Stimulated activated naive B cell treated with anti-CD40 and anti-IgM and Interleukin-4, amounts not matched to agents 10 μg/mL and 1 μg/mL and 100 μg/mL, for 72 hours (primary cell): ENCODE measurements around the gene EOLA1.
"Not testable (repeated sequence)": the region's sequence is repeated elsewhere in the genome, so short reads cannot be mapped to it uniquely, and the experiment has no call there.

ENCODE experiments used
- ATAC-seq, 2 donors: fragments of 150-1000 bp; cut with Tn5 transposase; replicated peaks; 2 replicates each; pipeline ENCODE4 v1.10.0; 2021; ENCODE audit warnings: moderate library complexity in 1 of 2
- DNase-seq: peaks from one replicate; pipeline ENCODE4 v3.0.0; 2021
- H3K27ac Mint-ChIP-seq: one replicate; pipeline ENCODE4 v1.8.0; 2022; ENCODE audit warnings: mild to moderate bottlenecking, mixed read lengths
- H3K27me3 Mint-ChIP-seq, 2 donors: one replicate each; pipeline ENCODE4 v1.8.0; 2022; ENCODE audit warnings: mixed read lengths in 2 of 2
- H3K36me3 Mint-ChIP-seq, 2 donors: one replicate each; pipeline ENCODE4 v1.8.0; 2022; ENCODE audit warnings: mixed read lengths in 2 of 2, mild to moderate bottlenecking in 1 of 2
- H3K4me1 Mint-ChIP-seq, 2 donors: one replicate each; pipeline ENCODE4 v1.8.0; 2022; ENCODE audit warnings: mixed read lengths in 2 of 2, mild to moderate bottlenecking in 1 of 2
- H3K4me3 Mint-ChIP-seq, 2 donors: one replicate each; pipeline ENCODE4 v1.8.0; 2022; ENCODE audit warnings: mild to moderate bottlenecking in 2 of 2, mixed read lengths in 2 of 2, moderate library complexity in 1 of 2
- H3K9me3 Mint-ChIP-seq, 2 donors: one replicate each; pipeline ENCODE4 v1.8.0; 2022; ENCODE audit warnings: mixed read lengths in 2 of 2, mild to moderate bottlenecking in 1 of 2

The EOLA1 gene

DNA sequence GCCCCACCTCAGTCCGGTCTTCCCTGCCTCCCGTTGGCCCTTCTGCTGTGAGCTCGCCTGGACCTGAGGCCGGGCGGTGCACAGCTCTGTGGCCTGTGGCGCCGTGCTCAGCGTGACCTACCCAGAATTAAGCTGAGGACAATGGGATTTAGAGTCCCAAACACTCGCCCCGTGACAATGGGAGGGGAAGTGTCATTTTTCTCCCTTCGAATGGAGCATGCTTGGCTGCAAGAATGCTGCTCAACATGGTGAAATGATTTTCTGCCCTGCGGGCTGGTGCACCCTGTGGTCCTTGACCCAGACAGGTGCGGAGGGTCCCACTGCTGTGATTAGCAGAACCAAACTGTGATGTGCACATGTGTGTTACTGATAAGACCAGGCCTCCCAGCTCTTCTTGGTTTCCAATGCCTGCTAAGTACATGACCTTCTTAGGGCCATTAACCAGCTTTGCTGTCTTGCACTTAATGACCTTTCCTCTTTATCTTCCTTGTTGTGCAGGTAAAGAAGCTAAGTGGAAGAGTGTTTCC lies 772 bp downstream of the EOLA1 start:
- no peak for DNase-seq
- no peak for ATAC-seq

DNA sequence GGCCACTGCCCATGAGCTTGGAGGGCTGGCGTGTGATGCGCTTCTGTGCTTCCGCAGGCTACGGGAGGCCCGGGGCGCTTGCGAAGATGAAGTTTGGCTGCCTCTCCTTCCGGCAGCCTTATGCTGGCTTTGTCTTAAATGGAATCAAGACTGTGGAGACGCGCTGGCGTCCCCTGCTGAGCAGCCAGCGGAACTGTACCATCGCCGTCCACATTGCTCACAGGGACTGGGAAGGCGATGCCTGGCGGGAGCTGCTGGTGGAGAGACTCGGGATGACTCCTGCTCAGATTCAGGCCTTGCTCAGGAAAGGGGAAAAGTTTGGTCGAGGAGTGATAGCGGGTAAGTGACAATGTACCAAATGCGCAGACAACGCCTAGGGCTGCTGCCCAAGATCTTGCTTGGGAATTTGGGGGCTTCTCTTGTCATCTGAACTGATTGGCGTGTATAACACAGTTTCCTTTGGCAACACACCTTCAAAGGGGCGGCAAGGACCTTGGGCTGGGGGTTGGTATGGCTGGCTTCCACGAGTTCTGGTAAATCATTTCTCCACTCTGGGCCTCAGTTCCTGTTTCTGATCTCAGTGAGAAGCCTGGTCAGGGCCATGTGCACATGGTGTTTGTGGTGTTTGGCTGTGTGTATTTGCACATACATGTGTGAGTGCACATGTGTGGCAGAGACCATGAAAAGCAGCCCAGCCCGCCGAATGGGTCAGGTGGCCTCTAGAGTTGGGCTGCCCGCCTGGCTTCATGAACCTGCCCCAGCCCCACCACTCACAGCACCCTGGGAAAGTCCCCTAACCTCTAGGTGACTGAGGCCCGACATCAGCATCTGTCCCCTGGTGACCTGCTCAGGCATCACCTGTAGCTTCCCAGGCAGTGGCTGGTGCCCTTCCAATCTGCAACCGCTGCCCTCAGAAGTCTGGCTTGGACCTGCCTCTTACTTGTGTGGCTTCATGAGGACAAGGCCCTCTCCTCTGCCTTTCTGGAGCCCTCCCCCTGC lies 5.0 kb downstream of the EOLA1 start:
- Mint-ChIP-seq H3K4me1 (peaks cover 4 to 12% of the 10 kb centered on the region in 2 donors), H3K27ac (peak overlapping the region; percentile 49)
- peak; percentile 72 to 74 for ATAC-seq
- not testable (repeated sequence) for H3K36me3 Mint-ChIP-seq, DNase-seq, H3K27me3 Mint-ChIP-seq, H3K4me3 Mint-ChIP-seq, H3K9me3 Mint-ChIP-seq

More for the DNA sequence above, 772 bp downstream of the EOLA1 start:
- Mint-ChIP-seq H3K27ac (peak overlapping the region; percentile 98), H3K4me1 (peaks cover 7 to 23% of the 10 kb centered on the region in 2 donors), H3K27me3 (no peaks in the 10 kb centered on the region), H3K9me3 (no peaks in the 10 kb centered on the region), H3K4me3 (peak overlapping the region; percentile 90 to 91), H3K36me3 (peaks cover 4 to 5% of the 10 kb centered on the region in 2 donors)

DNA sequence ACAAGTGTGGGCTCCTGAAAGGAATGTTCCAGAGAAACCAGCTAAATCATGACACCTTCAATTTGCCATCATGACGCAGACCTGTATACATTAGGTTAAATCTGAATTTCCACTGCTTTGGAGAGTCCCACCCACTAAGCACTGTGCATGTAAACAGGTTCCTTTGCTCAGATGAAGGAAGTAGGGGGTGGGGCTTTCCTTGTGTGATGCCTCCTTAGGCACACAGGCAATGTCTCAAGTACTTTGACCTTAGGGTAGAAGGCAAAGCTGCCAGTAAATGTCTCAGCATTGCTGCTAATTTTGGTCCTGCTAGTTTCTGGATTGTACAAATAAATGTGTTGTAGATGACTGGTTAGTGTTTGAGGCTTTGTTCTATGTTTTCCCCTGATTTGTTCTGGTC lies 6.2 kb downstream of the EOLA1 start:
- not testable (repeated sequence) for H3K27ac Mint-ChIP-seq, H3K27me3 Mint-ChIP-seq, DNase-seq

DNA sequence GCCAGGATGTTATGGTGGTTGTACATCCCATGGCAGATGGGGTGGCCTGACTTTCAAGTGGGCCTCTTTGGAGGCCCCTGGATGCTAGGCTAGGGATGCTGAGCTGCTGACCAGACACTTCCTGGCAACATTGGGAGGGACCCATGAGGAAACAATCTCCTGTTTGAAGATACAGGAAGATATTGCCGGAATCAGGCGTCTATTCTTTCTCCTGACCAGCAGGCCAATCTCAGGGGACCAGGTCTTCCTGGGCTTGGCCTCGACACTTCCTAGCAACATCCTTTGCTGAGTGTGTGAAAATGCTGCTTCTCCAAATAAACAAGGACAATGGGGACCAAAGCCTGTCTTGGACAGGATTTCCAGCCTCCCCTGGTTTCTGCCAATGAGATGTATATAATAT lies 7.0 kb downstream of the EOLA1 start:
- H3K27ac Mint-ChIP-seq, result not testable (repeated sequence)

More for the DNA sequence above, 6.2 kb downstream of the EOLA1 start:
- not testable (repeated sequence) for H3K9me3 Mint-ChIP-seq, H3K36me3 Mint-ChIP-seq, H3K4me1 Mint-ChIP-seq, ATAC-seq, H3K4me3 Mint-ChIP-seq

DNA sequence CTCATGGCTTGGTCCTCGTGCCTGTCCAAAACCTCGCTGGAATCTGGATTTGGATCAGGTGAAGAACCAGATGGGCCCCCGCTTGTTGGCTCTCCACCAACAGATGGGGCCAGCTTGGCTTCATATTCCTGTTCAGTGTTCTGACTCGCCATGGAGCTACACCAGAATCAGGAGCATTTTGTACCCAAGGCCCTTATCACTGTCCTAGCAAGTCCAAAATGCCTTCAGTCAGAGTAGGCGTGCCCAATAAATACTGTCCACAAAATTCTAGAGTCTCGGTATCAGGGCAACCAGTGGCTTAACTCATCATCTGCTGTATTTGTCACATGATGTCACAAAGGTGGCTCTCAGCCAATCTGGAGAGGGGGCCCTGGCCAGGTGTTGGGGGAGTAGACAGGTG lies 8.9 kb downstream of the EOLA1 start, which contains the start of gene HSFX3:
Gene HSFX3, minus strand, starts transcription at position 224 of the 400 bp plus-strand sequence. Its CDS starts 72 bp downstream, at position 152.
- H3K27ac Mint-ChIP-seq, DNase-seq, ATAC-seq, H3K4me3 Mint-ChIP-seq, H3K4me1 Mint-ChIP-seq, H3K9me3 Mint-ChIP-seq, H3K27me3 Mint-ChIP-seq, H3K36me3 Mint-ChIP-seq: not testable (repeated sequence)

More for the DNA sequence above, 7.0 kb downstream of the EOLA1 start:
- not testable (repeated sequence) for H3K4me1 Mint-ChIP-seq, H3K9me3 Mint-ChIP-seq, H3K36me3 Mint-ChIP-seq, H3K27me3 Mint-ChIP-seq, DNase-seq, ATAC-seq, H3K4me3 Mint-ChIP-seq

DNA sequence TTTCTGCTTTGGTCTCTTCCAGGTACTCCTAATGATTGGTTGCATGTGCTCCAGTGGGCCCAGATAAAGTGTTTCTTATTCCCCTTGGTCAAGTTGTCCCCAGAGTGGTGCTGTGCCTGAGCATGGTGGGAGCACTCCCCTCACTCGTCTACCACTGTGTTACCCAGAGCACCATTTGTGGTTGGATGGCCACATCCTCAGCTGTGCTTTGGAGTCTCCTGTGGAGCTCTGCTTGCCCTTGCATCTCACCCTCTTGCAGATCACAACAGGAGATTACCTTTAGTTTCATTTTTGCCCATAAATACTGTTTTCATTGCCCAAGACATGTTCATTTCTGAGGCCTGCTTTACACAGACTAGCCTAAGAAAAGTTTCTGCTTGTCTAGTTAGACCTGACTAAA lies 9.6 kb downstream of the EOLA1 start:
- H3K4me1 Mint-ChIP-seq, H3K27me3 Mint-ChIP-seq, ATAC-seq, H3K4me3 Mint-ChIP-seq, H3K27ac Mint-ChIP-seq, DNase-seq, H3K36me3 Mint-ChIP-seq, H3K9me3 Mint-ChIP-seq: not testable (repeated sequence)

DNA sequence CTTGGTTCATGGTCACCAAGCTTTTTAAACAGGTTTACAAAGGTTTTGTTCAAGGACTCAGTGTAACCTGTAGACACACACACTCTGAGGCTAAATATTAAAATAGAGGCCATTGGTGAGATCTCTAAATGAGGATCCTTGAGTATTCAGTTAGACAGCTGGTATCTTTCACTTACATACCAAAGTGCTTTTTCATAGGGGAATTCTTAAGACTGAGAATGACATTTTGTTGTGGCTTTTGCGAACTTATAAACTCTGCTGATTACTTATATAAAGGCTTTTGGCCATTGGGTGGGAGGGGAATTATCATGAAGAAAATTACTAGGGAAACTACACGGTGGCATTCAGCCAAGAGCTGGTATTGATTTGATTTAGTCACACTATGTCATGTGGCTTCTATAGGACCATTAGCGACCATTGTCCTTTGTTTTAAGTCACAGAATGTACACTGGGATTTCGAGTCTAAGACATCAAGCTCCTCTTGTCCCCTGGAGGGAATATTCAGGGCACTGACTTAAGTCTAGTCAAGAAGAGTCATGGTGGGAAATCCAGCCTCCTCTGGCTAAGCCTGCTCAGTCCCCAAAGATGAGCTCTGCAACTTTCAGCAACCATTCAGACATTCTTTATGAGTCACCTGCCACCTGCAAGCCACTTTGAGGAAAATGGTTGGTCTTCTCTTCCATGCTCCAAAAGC lies 10.6 kb downstream of the EOLA1 start:
- not testable (repeated sequence) for H3K27ac Mint-ChIP-seq, H3K36me3 Mint-ChIP-seq, H3K27me3 Mint-ChIP-seq, DNase-seq, H3K4me1 Mint-ChIP-seq, H3K9me3 Mint-ChIP-seq, H3K4me3 Mint-ChIP-seq
- peak; percentile 74 to 81 for ATAC-seq

DNA sequence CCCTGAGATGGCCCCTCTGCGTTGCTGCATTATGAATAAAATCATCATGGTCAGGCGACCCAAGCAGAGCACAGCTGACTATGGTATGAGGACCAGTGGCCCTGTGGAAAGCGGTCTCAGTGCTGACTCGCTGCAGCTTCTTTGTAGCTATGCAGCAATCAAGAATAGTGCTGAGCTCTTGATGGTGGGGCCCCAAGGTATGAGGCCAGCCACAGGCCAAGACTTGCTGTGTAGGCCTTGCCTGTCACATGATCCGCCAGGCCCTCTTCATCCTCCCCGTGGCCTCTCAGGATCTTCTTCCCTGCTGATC lies 11.1 kb downstream of the EOLA1 start:
- H3K4me3 Mint-ChIP-seq, ATAC-seq, DNase-seq, H3K36me3 Mint-ChIP-seq, H3K9me3 Mint-ChIP-seq, H3K27ac Mint-ChIP-seq, H3K27me3 Mint-ChIP-seq, H3K4me1 Mint-ChIP-seq: not testable (repeated sequence)

DNA sequence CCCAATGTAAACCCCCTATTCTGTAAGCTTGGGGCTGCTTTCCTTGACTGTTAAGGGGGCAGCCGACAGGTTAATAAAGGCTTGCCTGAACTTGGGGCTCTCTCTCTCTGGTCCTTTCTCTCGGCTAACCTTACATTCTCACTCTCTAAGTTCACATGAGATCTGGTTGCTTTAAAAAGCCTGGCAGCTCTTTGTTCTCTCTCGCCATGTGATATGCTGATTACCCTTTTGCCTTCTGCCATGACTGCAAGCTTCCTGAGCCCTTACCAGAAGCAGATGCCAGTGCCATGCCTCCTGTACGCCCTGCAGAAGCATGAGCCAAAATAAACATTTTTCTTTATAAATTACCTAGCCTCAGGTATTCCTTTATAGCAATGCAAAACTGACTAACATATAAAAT lies 14.4 kb downstream of the EOLA1 start:
- not testable (repeated sequence) for H3K36me3 Mint-ChIP-seq, DNase-seq, H3K4me1 Mint-ChIP-seq, H3K9me3 Mint-ChIP-seq, H3K27me3 Mint-ChIP-seq, H3K27ac Mint-ChIP-seq, H3K4me3 Mint-ChIP-seq, ATAC-seq

DNA sequence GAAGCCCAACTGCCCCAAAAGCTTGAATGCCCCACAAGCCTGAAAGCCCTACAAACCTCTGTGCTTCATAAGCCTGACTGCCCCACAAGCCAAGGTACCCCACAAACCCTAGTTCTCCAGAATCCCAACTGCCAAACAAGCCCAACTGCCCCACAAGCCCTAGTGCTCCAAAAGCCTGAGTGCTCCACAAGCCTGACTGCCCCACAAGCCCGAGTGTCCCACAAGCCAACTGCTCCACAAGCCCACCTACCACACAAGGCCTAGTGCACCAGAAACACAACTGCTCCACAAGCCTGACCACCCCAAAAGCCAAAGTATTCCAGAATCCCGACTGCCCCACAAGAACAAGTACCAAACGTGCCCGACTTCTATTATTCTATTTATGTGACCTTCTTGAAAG lies 22.5 kb downstream of the EOLA1 start:
- ATAC-seq (no peak), DNase-seq (no peak)
- no peak overlapping the region for H3K4me3 Mint-ChIP-seq
- H3K9me3 Mint-ChIP-seq, result no peaks in the 10 kb centered on the region
- H3K27ac Mint-ChIP-seq, result no peak overlapping the region
- no peaks in the 10 kb centered on the region for H3K36me3 Mint-ChIP-seq
- H3K27me3 Mint-ChIP-seq, result peaks cover 0 to 4% of the 10 kb centered on the region in 2 donors
- no peaks in the 10 kb centered on the region for H3K4me1 Mint-ChIP-seq

DNA sequence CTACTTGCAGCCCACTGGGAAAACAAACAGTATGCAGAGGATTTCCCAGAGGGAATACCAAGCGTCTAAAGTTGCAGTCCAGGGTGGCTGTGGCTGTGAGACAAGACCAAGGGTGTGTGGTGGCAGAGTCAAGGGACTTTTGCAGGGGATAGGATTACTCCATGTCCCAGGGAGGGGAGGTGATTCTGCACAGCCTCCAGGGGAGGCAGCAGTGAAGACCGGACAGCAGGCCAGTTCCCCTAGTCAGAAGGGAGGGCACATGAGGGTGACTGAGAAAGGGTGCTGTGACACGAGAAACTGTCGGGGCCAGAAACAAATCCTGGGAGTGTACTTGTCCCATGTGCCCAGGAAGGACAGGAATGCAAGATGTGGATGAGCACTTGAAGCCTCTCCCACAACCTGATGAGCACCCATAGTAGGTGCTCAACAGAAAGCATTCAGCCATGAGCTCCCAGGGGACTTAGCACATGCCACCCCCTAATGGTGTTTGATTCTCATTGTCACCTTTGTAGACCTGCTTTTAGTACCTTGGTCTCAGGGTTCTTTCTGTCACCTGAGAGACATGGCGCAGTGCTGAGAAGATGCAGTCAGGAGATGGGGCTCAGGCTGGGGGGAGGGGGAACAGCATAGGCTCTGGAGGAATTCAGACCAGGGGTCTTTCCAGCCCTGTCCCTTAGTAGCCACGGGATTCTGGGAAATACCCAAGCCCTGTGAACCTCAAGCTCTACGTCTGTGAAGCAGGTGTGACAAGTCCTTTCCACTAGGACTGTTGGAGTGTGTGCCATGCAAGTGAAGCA lies 27.0 kb downstream of the EOLA1 start:
- H3K36me3 Mint-ChIP-seq, result no peaks in the 10 kb centered on the region
- H3K9me3 Mint-ChIP-seq, result no peaks in the 10 kb centered on the region
- H3K4me3 Mint-ChIP-seq, result no peak overlapping the region
- no peaks in the 10 kb centered on the region for H3K4me1 Mint-ChIP-seq
- DNase-seq (no peak), ATAC-seq (no peak)
- peaks cover 0 to 4% of the 10 kb centered on the region in 2 donors for H3K27me3 Mint-ChIP-seq
- H3K27ac Mint-ChIP-seq, result no peak overlapping the region

DNA sequence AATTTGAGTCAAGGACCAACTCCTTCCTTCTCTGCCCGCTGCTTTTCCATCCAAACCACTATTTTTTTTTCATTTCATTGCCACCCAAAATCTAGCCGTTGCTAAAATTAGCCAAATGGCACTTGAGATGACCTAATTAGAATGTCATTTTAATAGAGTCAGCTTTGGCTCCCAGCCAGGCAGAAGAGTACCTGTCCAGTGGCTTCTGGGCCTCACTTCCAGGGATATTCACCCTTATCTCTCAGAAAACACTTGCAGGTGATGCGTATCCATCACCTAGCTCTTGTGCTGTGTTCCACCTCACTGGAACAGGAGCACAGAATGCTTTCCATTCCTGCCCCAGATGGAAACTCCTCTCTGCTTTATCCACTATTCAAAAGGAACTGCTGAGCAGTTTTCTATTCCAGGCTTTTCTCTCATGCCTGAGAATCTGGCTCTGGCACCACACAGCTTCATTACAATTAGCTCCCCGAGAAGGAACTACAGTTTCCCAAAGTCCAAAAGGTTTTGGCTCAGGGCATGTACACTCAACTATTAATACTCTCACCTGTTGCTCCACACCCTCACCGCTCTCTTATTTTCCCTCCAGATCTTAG lies 28.0 kb downstream of the EOLA1 start:
- no peak overlapping the region for H3K27ac Mint-ChIP-seq
- no peaks in the 10 kb centered on the region for H3K9me3 Mint-ChIP-seq

DNA sequence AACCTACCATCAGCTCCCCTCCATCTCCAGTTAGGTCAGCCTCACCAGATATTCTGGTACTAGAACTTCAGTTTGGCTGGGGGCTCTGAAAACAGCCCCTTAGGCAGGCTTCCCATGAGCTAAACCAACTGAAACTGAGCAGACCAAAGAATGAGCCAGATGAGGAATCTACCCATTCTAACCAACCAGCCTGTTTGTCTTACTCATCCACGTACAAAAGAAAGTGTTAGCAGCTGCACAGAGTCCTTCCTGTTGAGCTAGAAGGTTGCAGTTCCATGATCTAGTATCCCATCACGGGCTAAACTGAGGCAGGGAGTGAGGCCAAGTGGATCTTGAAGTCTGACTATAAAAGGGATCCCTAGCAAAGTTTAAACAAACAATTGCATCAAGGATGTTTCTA lies 29.0 kb downstream of the EOLA1 start:
- no peaks in the 10 kb centered on the region for H3K36me3 Mint-ChIP-seq
- H3K4me3 Mint-ChIP-seq, result no peak overlapping the region
- no peak overlapping the region for H3K27ac Mint-ChIP-seq
- H3K4me1 Mint-ChIP-seq, result no peaks in the 10 kb centered on the region
- peaks cover 0 to under 1% of the 10 kb centered on the region in 2 donors for H3K27me3 Mint-ChIP-seq
- H3K9me3 Mint-ChIP-seq, result no peaks in the 10 kb centered on the region
- ATAC-seq (no peak), DNase-seq (no peak)

More for the DNA sequence above, 28.0 kb downstream of the EOLA1 start:
- Mint-ChIP-seq H3K27me3 (peaks cover 0 to 4% of the 10 kb centered on the region in 2 donors), H3K4me1 (no peaks in the 10 kb centered on the region), H3K36me3 (no peaks in the 10 kb centered on the region), H3K4me3 (no peak overlapping the region)
- DNase-seq (no peak), ATAC-seq (no peak)

DNA sequence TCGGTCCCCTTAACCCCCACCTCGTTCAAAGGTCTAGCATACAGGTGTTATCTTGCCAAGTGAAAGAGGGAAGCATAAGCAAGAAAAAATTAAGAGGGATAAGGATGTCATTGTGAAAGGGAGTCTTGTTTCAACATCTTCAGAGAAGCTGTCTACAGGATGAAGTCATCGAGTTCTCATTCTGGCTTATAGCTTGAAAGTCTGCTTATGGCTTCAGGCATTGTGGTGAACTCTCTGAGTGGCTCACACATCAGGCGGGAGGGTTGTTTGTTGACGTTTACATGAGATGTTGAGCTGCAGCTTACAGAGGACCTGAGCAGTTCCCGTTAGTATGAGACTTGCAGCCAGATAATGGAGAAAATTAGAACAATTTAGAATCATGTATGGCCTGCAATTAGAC lies 29.9 kb downstream of the EOLA1 start:
- Mint-ChIP-seq H3K27me3 (no peaks in the 10 kb centered on the region), H3K27ac (no peak overlapping the region), H3K4me1 (no peaks in the 10 kb centered on the region), H3K9me3 (no peaks in the 10 kb centered on the region), H3K36me3 (no peaks in the 10 kb centered on the region), H3K4me3 (no peak overlapping the region)
- ATAC-seq (no peak), DNase-seq (no peak)
